Measurements from ENCODE around the gene CFAP92.

Gene CFAP92

DNA sequence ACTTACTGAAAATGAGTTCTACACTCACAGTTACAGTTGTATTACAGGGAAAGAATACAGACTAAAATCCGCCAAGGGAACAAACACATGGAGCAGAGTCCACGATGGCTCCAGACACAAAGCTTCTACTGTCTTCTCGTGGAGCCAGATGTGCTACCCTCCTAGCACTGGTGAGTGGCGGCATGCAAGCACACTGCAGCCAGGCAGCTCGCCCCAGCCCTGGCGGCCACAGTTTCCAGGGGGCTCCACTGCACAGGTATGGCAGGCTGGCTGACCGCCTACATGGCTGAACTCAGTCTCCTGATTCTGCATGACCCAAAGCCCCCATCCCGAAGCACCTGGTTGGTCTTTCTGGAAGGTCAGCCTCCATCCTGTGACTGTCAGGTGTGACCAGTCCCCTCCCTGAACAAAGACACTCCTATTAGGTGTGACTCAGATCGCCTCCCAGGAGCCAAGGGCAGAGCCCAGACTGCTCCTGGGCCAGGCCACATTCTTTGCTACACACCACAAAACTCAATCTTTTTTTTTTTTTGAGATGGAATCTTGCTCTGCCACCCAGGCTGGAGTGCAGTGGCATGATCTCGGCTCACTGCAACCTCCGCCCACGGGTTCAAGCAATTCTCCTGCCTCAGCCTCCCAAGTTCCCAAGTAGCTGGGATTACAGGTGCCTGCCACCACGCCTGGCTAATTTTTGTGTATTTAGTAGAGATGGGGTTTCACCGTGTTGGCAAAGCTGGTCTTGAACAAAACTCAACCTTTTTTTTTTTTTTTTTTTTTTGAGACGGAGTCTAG is 51.5 kb downstream of the CFAP92 start (continued):
- TF ChIP-seq, protein P1, sequence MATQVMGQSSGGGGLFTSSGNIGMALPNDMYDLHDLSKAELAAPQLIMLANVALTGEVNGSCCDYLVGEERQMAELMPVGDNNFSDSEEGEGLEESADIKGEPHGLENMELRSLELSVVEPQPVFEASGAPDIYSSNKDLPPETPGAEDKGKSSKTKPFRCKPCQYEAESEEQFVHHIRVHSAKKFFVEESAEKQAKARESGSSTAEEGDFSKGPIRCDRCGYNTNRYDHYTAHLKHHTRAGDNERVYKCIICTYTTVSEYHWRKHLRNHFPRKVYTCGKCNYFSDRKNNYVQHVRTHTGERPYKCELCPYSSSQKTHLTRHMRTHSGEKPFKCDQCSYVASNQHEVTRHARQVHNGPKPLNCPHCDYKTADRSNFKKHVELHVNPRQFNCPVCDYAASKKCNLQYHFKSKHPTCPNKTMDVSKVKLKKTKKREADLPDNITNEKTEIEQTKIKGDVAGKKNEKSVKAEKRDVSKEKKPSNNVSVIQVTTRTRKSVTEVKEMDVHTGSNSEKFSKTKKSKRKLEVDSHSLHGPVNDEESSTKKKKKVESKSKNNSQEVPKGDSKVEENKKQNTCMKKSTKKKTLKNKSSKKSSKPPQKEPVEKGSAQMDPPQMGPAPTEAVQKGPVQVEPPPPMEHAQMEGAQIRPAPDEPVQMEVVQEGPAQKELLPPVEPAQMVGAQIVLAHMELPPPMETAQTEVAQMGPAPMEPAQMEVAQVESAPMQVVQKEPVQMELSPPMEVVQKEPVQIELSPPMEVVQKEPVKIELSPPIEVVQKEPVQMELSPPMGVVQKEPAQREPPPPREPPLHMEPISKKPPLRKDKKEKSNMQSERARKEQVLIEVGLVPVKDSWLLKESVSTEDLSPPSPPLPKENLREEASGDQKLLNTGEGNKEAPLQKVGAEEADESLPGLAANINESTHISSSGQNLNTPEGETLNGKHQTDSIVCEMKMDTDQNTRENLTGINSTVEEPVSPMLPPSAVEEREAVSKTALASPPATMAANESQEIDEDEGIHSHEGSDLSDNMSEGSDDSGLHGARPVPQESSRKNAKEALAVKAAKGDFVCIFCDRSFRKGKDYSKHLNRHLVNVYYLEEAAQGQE (tag by site-specific recombination; IDR thresholded peaks at IDR 0.05): no peak

DNA sequence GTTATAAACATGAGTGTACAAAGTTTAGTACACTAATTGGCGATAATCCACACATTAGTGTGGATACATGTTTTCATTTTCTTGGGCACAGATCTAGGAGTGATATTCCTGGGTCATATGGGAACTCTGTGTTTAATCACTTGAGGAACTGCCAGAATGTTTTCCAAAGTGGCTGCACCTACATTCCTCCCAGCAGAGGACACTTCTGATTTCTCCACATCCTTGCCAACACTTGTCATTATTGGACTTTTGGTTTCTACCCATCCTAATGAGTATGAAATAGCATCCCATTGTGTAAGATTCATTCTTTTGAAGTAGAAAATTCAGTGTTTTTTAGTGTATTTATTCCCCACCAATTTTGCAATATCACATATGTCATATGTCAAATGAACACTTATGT is 53.6 kb downstream of the CFAP92 start:
- CTCF ChIA-PET: no interaction called here
- POLR2A ChIA-PET: no interaction called here
- Histone ChIP-seq H3K4me3 (ENCODE audit: low read depth, low read length) (no peak overlapping the region), H3K27ac (ENCODE audit: extremely low read depth, low read depth, low read length) (no peak overlapping the region), H3K4me1 (ENCODE audit: control insufficient read depth, insufficient read depth, low read length) (no peaks in the 10 kb centered on the region), H3K9me3 (ENCODE audit: control insufficient read depth, insufficient read depth, low read depth, low read length) (no peaks in the 10 kb centered on the region), H3K36me3 (ENCODE audit: control insufficient read depth in 2 of 2, insufficient read depth in 1 of 2, low read length in 2 of 2) (no peaks in the 10 kb centered on the region)
- TF ChIP-seq ZNF660 (tag by site-specific recombination; IDR thresholded peaks at IDR 0.05) (no peak), ZBTB48 (tag by site-specific recombination; IDR thresholded peaks at IDR 0.05) (no peak), ZNF19 (tag by site-specific recombination; IDR thresholded peaks at IDR 0.05; ENCODE audit: low read depth) (no peak), ZNF48 (tag by site-specific recombination; IDR thresholded peaks at IDR 0.05) (no peak), ZNF202 (tag by site-specific recombination; IDR thresholded peaks at IDR 0.05; ENCODE audit: borderline replicate concordance) (no peak), ZFP3 (tag by site-specific recombination; IDR thresholded peaks at IDR 0.05; ENCODE audit: low read depth) (no peak), ZNF324 (tag by site-specific recombination; IDR thresholded peaks at IDR 0.05) (no peak), ZNF529 (tag by site-specific recombination; IDR thresholded peaks at IDR 0.05; ENCODE audit: insufficient replicate concordance) (no peak), ZNF23 (tag by site-specific recombination; IDR thresholded peaks at IDR 0.05; ENCODE audit: borderline replicate concordance) (no peak)
- TF ChIP-seq, protein P2, sequence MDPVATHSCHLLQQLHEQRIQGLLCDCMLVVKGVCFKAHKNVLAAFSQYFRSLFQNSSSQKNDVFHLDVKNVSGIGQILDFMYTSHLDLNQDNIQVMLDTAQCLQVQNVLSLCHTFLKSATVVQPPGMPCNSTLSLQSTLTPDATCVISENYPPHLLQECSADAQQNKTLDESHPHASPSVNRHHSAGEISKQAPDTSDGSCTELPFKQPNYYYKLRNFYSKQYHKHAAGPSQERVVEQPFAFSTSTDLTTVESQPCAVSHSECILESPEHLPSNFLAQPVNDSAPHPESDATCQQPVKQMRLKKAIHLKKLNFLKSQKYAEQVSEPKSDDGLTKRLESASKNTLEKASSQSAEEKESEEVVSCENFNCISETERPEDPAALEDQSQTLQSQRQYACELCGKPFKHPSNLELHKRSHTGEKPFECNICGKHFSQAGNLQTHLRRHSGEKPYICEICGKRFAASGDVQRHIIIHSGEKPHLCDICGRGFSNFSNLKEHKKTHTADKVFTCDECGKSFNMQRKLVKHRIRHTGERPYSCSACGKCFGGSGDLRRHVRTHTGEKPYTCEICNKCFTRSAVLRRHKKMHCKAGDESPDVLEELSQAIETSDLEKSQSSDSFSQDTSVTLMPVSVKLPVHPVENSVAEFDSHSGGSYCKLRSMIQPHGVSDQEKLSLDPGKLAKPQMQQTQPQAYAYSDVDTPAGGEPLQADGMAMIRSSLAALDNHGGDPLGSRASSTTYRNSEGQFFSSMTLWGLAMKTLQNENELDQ (tag by site-specific recombination; IDR thresholded peaks at IDR 0.05; ENCODE audit: low read depth): no peak

DNA sequence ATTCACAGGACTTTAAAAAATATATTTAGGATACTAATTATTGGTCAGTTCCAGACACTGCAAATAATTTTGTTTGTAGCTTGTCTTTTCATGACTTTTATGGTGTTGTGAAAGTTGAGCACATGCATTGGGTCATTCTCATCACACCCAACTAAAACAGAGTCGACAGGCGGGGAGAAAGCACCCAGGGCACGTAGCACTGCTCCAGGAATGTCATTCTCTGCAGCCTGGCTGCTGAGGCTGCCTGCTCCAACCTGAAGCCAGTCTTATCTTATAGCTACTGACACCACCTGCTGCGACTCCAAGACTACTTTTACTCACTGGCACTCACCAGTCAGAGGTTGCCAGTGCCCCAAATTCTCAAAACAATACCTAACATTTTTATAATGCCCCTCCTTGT is 57.5 kb downstream of the CFAP92 start:
- no peaks in the 10 kb centered on the region for H3K4me1 ChIP-seq (ENCODE audit: control insufficient read depth, insufficient read depth, low read length)
- H3K4me3 ChIP-seq (ENCODE audit: low read depth, low read length): no peak overlapping the region
- H3K9me3 ChIP-seq (ENCODE audit: control insufficient read depth, insufficient read depth, low read depth, low read length): no peaks in the 10 kb centered on the region
- ChIA-PET POLR2A (interaction anchor here (0.5 kb wide), 1 partner anchor 34 kb away, joined by 3 read pairs; no protein-coding TSS in a partner anchor), CTCF (interaction anchor here (0.7 kb wide), 1 partner anchor 102 kb away, joined by 3 read pairs; no protein-coding TSS in a partner anchor)
- TF ChIP-seq ZNF391 (tag by site-specific recombination; IDR thresholded peaks at IDR 0.05; ENCODE audit: borderline replicate concordance, low read depth) (no peak), OSR2 (tag by site-specific recombination; IDR thresholded peaks at IDR 0.05) (0 out of 2 replicates have a peak, but pooled peaks have one; percentile 35)
- no peak overlapping the region for H3K27ac ChIP-seq (ENCODE audit: extremely low read depth, low read depth, low read length)
- no peaks in the 10 kb centered on the region for H3K36me3 ChIP-seq (ENCODE audit: control insufficient read depth in 2 of 2, insufficient read depth in 1 of 2, low read length in 2 of 2)

DNA sequence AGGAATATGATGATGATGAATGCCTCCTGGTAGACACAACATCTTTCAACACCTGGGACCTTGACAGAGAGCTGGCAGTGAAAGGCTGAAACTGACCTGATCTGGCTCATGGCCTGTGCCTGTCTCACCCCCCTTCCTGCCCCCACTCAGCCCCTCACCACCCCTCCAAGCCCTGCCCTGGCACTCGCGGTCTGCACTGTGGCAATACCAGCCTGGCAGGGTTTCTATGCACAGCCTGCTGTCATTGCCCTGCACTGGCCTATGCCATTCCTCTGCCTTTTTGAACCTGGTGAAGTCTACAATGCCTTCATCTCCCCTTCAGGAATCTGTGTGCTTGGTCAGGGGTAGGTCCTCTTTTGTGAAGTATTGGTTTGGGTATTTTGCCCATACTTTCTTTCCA is 58.0 kb downstream of the CFAP92 start:
- no peaks in the 10 kb centered on the region for H3K9me3 ChIP-seq (ENCODE audit: control insufficient read depth, insufficient read depth, low read depth, low read length)
- no peaks in the 10 kb centered on the region for H3K4me1 ChIP-seq (ENCODE audit: control insufficient read depth, insufficient read depth, low read length)
- H3K4me3 ChIP-seq (ENCODE audit: low read depth, low read length): no peak overlapping the region
- ChIA-PET POLR2A (no interaction called here), CTCF (interaction anchor here (0.7 kb wide), 1 partner anchor 102 kb away, joined by 3 read pairs; no protein-coding TSS in a partner anchor)
- H3K27ac ChIP-seq (ENCODE audit: extremely low read depth, low read depth, low read length): no peak overlapping the region
- H3K36me3 ChIP-seq (ENCODE audit: control insufficient read depth in 2 of 2, insufficient read depth in 1 of 2, low read length in 2 of 2): no peaks in the 10 kb centered on the region
- TF ChIP-seq, protein P3, sequence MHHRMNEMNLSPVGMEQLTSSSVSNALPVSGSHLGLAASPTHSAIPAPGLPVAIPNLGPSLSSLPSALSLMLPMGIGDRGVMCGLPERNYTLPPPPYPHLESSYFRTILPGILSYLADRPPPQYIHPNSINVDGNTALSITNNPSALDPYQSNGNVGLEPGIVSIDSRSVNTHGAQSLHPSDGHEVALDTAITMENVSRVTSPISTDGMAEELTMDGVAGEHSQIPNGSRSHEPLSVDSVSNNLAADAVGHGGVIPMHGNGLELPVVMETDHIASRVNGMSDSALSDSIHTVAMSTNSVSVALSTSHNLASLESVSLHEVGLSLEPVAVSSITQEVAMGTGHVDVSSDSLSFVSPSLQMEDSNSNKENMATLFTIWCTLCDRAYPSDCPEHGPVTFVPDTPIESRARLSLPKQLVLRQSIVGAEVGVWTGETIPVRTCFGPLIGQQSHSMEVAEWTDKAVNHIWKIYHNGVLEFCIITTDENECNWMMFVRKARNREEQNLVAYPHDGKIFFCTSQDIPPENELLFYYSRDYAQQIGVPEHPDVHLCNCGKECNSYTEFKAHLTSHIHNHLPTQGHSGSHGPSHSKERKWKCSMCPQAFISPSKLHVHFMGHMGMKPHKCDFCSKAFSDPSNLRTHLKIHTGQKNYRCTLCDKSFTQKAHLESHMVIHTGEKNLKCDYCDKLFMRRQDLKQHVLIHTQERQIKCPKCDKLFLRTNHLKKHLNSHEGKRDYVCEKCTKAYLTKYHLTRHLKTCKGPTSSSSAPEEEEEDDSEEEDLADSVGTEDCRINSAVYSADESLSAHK (tag by site-specific recombination; IDR thresholded peaks at IDR 0.05): no peak
- TF ChIP-seq ZNF521 (tag by site-specific recombination; IDR thresholded peaks at IDR 0.05) (no peak), ZNF423 (tag by site-specific recombination; IDR thresholded peaks at IDR 0.05) (no peak)
- TF ChIP-seq, protein P4, sequence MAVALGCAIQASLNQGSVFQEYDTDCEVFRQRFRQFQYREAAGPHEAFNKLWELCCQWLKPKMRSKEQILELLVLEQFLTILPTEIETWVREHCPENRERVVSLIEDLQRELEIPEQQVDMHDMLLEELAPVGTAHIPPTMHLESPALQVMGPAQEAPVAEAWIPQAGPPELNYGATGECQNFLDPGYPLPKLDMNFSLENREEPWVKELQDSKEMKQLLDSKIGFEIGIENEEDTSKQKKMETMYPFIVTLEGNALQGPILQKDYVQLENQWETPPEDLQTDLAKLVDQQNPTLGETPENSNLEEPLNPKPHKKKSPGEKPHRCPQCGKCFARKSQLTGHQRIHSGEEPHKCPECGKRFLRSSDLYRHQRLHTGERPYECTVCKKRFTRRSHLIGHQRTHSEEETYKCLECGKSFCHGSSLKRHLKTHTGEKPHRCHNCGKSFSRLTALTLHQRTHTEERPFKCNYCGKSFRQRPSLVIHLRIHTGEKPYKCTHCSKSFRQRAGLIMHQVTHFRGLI (tag by site-specific recombination; IDR thresholded peaks at IDR 0.05): no peak
